Neural crest cell (in vitro differentiated cells): ENCODE results near the gene USP10. TPM values are rescaled to one million over a fixed set of nuclear protein-coding genes. Genes with fewer than 3 reads are reported as not detected.
A peak's percentile ranks its signal among the peaks of the same experiment; 100 is the strongest.

Source experiments
- DNase-seq: peaks from one replicate; pipeline ENCODE4 v3.0.0; 2021; ENCODE audit warnings: low read depth, mixed read lengths, low spot score
- H3K27ac Mint-ChIP-seq: one replicate; pipeline ENCODE4 v1.8.0; 2021; ENCODE audit warnings: mild to moderate bottlenecking, mixed read lengths; ENCODE audit not compliant: unreplicated experiment
- H3K27me3 Mint-ChIP-seq: 2 replicates; pipeline ENCODE4 v1.8.0; 2021; ENCODE audit warnings: low read depth, mild to moderate bottlenecking, mixed read lengths
- H3K36me3 Mint-ChIP-seq: 2 replicates; pipeline ENCODE4 v1.8.0; 2021; ENCODE audit warnings: low read depth, mild to moderate bottlenecking, mixed read lengths
- H3K4me1 Mint-ChIP-seq: 2 replicates; pipeline ENCODE4 v1.8.0; 2021; ENCODE audit warnings: mixed read lengths
- H3K4me3 Mint-ChIP-seq: one replicate; pipeline ENCODE4 v1.8.0; 2021; ENCODE audit warnings: mild to moderate bottlenecking, mixed read lengths
- H3K9me3 Mint-ChIP-seq: 2 replicates; pipeline ENCODE4 v1.8.0; 2021; ENCODE audit warnings: mixed read lengths
- total RNA-seq: library from RNA; stranded (reverse); gene quantifications from 2 replicates; pipeline ENCODE4 v1.2.1, GENCODE V29; 2021
- TF ChIP-seq, protein P1 (sequence below): fragments of 200-600 bp; sonication (generic); conservative IDR thresholded peaks from 2 replicates; pipeline ENCODE4 v1.5.0; 2021; ENCODE audit warnings: antibody characterized with exemption, mild to moderate bottlenecking

The USP10 gene
- total RNA-seq, 1 donor from 2014 or later = 149 TPM

DNA sequence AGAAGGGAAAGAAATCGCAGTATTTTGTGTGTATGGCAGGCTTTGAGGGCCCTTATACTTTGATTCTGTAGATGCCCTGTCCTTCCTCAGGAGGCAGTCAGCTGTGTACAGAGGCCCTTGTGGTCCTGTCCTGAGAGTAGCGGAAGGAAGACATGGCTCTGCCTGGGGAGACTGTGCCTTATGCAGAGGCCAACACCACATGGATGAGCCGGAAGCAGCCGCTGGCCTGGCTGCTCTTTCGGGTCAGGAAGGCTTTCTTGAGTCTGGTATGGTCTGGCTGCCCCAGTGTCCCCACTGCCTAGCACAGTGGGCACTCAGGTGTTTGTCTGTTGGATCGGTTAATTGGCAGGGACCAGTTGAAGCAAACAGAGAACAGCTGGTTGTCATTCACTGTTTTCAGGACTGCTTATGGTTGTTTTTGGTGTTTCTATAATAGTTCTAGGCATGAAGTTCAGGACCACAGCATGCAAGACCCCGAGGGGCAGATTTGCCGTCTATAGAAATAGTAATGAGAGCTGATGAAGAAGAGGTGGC lies 12.4 kb downstream of the USP10 start:
- Mint-ChIP-seq H3K4me3 (no peak overlapping the region), H3K27ac (no peak overlapping the region), H3K36me3 (no peaks in the 10 kb centered on the region), H3K27me3 (no peaks in the 10 kb centered on the region), H3K9me3 (no peaks in the 10 kb centered on the region), H3K4me1 (peaks cover 62% of the 10 kb centered on the region)
- DNase-seq = no peak
- TF ChIP-seq, protein P1, sequence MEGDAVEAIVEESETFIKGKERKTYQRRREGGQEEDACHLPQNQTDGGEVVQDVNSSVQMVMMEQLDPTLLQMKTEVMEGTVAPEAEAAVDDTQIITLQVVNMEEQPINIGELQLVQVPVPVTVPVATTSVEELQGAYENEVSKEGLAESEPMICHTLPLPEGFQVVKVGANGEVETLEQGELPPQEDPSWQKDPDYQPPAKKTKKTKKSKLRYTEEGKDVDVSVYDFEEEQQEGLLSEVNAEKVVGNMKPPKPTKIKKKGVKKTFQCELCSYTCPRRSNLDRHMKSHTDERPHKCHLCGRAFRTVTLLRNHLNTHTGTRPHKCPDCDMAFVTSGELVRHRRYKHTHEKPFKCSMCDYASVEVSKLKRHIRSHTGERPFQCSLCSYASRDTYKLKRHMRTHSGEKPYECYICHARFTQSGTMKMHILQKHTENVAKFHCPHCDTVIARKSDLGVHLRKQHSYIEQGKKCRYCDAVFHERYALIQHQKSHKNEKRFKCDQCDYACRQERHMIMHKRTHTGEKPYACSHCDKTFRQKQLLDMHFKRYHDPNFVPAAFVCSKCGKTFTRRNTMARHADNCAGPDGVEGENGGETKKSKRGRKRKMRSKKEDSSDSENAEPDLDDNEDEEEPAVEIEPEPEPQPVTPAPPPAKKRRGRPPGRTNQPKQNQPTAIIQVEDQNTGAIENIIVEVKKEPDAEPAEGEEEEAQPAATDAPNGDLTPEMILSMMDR = no peak

DNA sequence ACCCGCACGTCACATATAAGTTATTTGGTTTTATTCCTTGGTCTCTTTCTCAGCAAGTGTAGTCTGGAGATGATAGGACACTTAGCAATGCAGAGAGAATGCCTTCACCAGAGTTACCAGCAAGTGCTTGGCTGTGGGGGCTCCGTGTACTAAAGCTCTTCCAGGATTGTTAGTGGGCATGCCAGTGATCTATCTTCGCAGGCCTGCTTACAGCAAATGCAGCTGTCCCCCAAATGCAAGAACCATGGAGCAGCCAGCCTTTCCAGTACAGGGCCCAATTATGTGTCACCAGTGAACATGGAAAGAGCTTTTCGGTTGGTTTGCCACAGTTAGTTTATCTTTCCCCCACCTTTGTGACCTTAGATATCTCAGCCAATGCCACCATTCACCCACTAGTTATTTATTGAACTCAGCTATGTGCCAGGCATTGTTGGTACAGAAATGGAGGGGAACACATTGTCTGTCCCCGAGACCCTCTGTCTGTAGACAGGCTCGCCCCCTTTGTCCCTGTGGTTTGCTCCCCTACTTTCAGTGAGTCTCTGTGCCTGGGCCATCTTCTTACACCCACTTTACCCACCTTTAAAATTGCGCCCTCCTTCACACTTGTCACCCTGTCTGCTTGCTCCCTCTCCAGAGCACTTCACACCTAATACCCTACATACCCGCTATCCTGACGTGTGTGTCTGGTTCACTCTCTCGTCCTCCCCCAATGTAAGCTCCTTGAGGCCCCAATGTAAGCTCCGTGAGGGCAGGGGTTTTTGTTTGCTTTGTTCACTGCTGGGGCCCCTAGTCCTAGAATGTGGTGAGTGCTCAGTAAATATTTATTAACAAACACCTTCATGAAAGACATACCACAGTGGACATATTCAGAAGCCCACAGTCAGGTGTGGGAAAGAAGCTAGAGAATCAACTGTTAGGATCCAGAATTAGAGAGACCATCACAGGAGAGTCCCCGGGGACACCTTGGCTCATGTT lies 13.3 kb downstream of the USP10 start:
- no peak overlapping the region for H3K4me3 Mint-ChIP-seq
- peak overlapping the region; percentile 35 for H3K27ac Mint-ChIP-seq
- peaks cover 57% of the 10 kb centered on the region for H3K4me1 Mint-ChIP-seq

DNA sequence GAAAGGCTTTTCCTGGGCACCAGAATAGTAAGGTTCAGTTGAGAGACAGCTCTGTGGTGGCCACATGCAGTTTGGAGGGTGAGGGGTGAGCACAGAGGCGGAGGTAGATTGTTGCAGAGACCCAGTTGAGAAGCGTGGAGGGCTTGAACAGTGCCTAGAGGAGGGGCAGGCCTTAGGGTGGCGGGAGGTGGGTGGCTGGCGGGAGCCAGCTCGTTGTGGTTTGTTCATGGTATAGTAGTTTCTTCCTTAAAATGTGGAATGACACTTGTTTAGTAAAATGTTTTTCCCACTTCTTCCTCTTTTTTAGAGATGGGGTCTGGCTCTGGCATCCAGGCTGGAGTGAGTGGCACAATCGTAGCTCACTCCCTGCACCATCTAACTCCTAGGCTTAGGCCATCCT lies 14.2 kb downstream of the USP10 start:
- H3K9me3 Mint-ChIP-seq = no peaks in the 10 kb centered on the region
- DNase-seq = no peak
- no peaks in the 10 kb centered on the region for H3K27me3 Mint-ChIP-seq
- H3K4me3 Mint-ChIP-seq = no peak overlapping the region
- TF ChIP-seq, protein P1 = no peak
- H3K27ac Mint-ChIP-seq = no peak overlapping the region
- no peaks in the 10 kb centered on the region for H3K36me3 Mint-ChIP-seq
- peaks cover 51% of the 10 kb centered on the region for H3K4me1 Mint-ChIP-seq

More for the DNA sequence above, 13.3 kb downstream of the USP10 start:
- TF ChIP-seq, protein P1 = no peak
- Mint-ChIP-seq H3K27me3 (no peaks in the 10 kb centered on the region), H3K9me3 (no peaks in the 10 kb centered on the region), H3K36me3 (no peaks in the 10 kb centered on the region)
- no peak for DNase-seq

DNA sequence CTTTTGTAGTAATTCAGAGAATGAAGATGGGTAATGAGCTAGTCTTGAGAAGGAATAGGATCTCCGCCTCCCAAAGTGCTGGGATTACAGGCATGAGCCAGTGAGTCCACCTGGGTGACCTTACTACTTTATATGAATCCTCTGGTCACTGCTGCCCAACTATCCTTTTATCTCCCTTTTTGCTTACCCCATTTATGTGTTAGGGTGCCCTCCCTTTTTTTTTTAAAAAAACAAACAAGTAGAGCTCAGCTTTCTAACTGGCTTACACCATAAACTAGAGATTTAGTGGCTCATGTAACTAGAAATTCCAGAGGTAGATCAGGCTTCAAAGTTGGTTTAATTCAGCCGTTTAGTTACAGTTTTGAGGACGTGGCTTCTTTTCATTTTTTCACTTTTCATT lies 15.6 kb downstream of the USP10 start:
- Mint-ChIP-seq H3K27ac (no peak overlapping the region), H3K4me3 (no peak overlapping the region), H3K36me3 (peaks cover 2% of the 10 kb centered on the region), H3K4me1 (peaks cover 51% of the 10 kb centered on the region), H3K27me3 (no peaks in the 10 kb centered on the region), H3K9me3 (no peaks in the 10 kb centered on the region)
- TF ChIP-seq, protein P1 = no peak
- no peak for DNase-seq

DNA sequence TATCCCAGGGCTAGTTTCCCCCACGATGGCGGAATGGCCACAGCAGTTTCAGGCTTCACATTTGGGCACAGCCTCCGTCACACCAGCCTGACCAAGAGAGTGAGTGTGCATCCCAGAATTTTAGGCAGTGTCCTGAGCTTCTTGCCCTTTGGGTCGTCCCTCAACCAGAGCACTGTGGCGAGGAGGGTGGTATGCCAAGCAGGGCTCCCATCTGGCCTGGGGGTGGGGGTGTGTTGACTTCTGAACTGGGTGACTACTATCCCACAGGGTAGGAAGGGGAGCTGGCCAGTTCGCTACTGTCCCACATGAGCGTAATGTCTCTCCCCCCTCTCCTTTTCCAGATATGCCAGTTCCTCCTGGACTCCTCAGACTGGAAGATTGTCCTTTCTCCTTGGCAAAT lies 16.1 kb downstream of the USP10 start:
- Mint-ChIP-seq H3K4me1 (peaks cover 49% of the 10 kb centered on the region), H3K4me3 (no peak overlapping the region), H3K36me3 (peaks cover 2% of the 10 kb centered on the region), H3K27me3 (no peaks in the 10 kb centered on the region), H3K9me3 (no peaks in the 10 kb centered on the region), H3K27ac (no peak overlapping the region)
- TF ChIP-seq, protein P1 = no peak
- no peak for DNase-seq
